Stimulated activated naive CD8-positive, alpha-beta T cell treated with anti-CD3 and anti-CD28 coated beads, Interleukin-15, amount 100 ng/mL, for 72 hours (primary cell): ENCODE measurements around the gene PTPN21.

ENCODE experiments used
- ATAC-seq: fragments of 150-1000 bp; cut with Tn5 transposase; 2 replicates; pipeline ENCODE4 v1.10.0; 2021; ENCODE audit warnings: mild to moderate bottlenecking, moderate library complexity
- DNase-seq, 2 donors: peaks; one replicate each; pipeline ENCODE4 v3.0.0; 2021 to 2022
- H3K27ac Mint-ChIP-seq, 2 donors: one replicate each; pipeline ENCODE4 v1.8.0; 2022; ENCODE audit warnings: mild to moderate bottlenecking in 2 of 2, mixed read lengths in 2 of 2, moderate library complexity in 2 of 2
- H3K27me3 Mint-ChIP-seq: one replicate; pipeline ENCODE4 v1.8.0; 2022; ENCODE audit warnings: mixed read lengths
- H3K4me1 Mint-ChIP-seq: one replicate; pipeline ENCODE4 v1.8.0; 2022; ENCODE audit warnings: mild to moderate bottlenecking, mixed read lengths
- H3K4me3 Mint-ChIP-seq, 2 donors: one replicate each; pipeline ENCODE4 v1.8.0; 2022; ENCODE audit warnings: mild to moderate bottlenecking in 2 of 2, mixed read lengths in 2 of 2, moderate library complexity in 1 of 2
- H3K9me3 Mint-ChIP-seq, 2 donors: one replicate each; pipeline ENCODE4 v1.8.0; 2022; ENCODE audit warnings: mixed read lengths in 2 of 2

PTPN21 gene

GRCh38 chr14:88476214-88476774, 78.5 kb downstream of the PTPN21 start:
- Mint-ChIP-seq H3K4me1 (no peaks in the 10 kb centered on the region), H3K4me3 (no peak overlapping the region), H3K27me3 (peaks cover 3% of the 10 kb centered on the region), H3K27ac (no peak overlapping the region), H3K9me3 (no peaks in the 10 kb centered on the region)
- no peak for ATAC-seq
- no peak for DNase-seq

GRCh38 chr14:88473791-88474190, 81.0 kb downstream of the PTPN21 start:
- ATAC-seq (no peak), DNase-seq (no peak)
- Mint-ChIP-seq H3K4me1 (no peaks in the 10 kb centered on the region), H3K27me3 (no peaks in the 10 kb centered on the region), H3K4me3 (no peak overlapping the region), H3K9me3 (no peaks in the 10 kb centered on the region), H3K27ac (no peak overlapping the region)

GRCh38 chr14:88470542-88471440, 84.0 kb downstream of the PTPN21 start:
- no peak for DNase-seq
- ATAC-seq, result no peak
- H3K9me3 Mint-ChIP-seq, result no peaks in the 10 kb centered on the region
- no peak overlapping the region for H3K4me3 Mint-ChIP-seq
- H3K27me3 Mint-ChIP-seq, result no peaks in the 10 kb centered on the region
- no peaks in the 10 kb centered on the region for H3K4me1 Mint-ChIP-seq
- H3K27ac Mint-ChIP-seq, result no peak overlapping the region

- Mint-ChIP-seq H3K9me3 (no peaks in the 10 kb centered on the region), H3K27ac (no peak overlapping the region), H3K27me3 (no peaks in the 10 kb centered on the region), H3K4me1 (no peaks in the 10 kb centered on the region), H3K4me3 (no peak overlapping the region)
- ATAC-seq (no peak), DNase-seq (no peak)
Observed at GRCh38 chr14:88468406-88468805, 86.4 kb downstream of the PTPN21 start.

GRCh38 chr14:88463318-88463717, 91.5 kb downstream of the PTPN21 start:
- no peak overlapping the region for H3K4me3 Mint-ChIP-seq
- ATAC-seq (no peak), DNase-seq (peak in 1 of 2 donors; percentile 3)
- no peak overlapping the region for H3K27ac Mint-ChIP-seq
- no peaks in the 10 kb centered on the region for H3K27me3 Mint-ChIP-seq
- H3K4me1 Mint-ChIP-seq, result no peaks in the 10 kb centered on the region
- H3K9me3 Mint-ChIP-seq, result peaks cover 0 to 5% of the 10 kb centered on the region in 2 donors

- no peak for ATAC-seq
- no peak for DNase-seq
Observed at GRCh38 chr14:88454886-88455285, 99.9 kb downstream of the PTPN21 start.

GRCh38 chr14:88452231-88452630, 102.6 kb downstream of the PTPN21 start:
- Mint-ChIP-seq H3K27me3 (no peaks in the 10 kb centered on the region), H3K27ac (no peak overlapping the region), H3K9me3 (peaks cover 0 to 16% of the 10 kb centered on the region in 2 donors), H3K4me1 (no peaks in the 10 kb centered on the region), H3K4me3 (no peak overlapping the region)
- DNase-seq, result no peak
- ATAC-seq, result no peak

More at GRCh38 chr14:88454886-88455285, 99.9 kb downstream of the PTPN21 start:
- Mint-ChIP-seq H3K9me3 (peaks cover 0 to 8% of the 10 kb centered on the region in 2 donors), H3K27ac (no peak overlapping the region), H3K4me3 (no peak overlapping the region), H3K27me3 (no peaks in the 10 kb centered on the region), H3K4me1 (no peaks in the 10 kb centered on the region)

GRCh38 chr14:88439088-88439487, 115.7 kb downstream of the PTPN21 start:
- H3K4me1 Mint-ChIP-seq, result no peaks in the 10 kb centered on the region
- H3K4me3 Mint-ChIP-seq, result no peak overlapping the region
- no peaks in the 10 kb centered on the region for H3K27me3 Mint-ChIP-seq
- ATAC-seq (no peak), DNase-seq (no peak)
- H3K9me3 Mint-ChIP-seq, result no peaks in the 10 kb centered on the region
- no peak overlapping the region for H3K27ac Mint-ChIP-seq

- no peaks in the 10 kb centered on the region for H3K27me3 Mint-ChIP-seq
- no peak for ATAC-seq
- H3K9me3 Mint-ChIP-seq, result no peaks in the 10 kb centered on the region
- H3K4me1 Mint-ChIP-seq, result no peaks in the 10 kb centered on the region
- H3K27ac Mint-ChIP-seq, result no peak overlapping the region
- no peak overlapping the region for H3K4me3 Mint-ChIP-seq
- no peak for DNase-seq
Observed at GRCh38 chr14:88437658-88438057, 117.1 kb downstream of the PTPN21 start.

GRCh38 chr14:88430976-88431375, 123.8 kb downstream of the PTPN21 start:
- Mint-ChIP-seq H3K4me3 (no peak overlapping the region), H3K4me1 (no peaks in the 10 kb centered on the region), H3K9me3 (no peaks in the 10 kb centered on the region), H3K27me3 (no peaks in the 10 kb centered on the region), H3K27ac (no peak overlapping the region)
- DNase-seq (no peak), ATAC-seq (no peak)

- DNase-seq (no peak), ATAC-seq (no peak)
- H3K27me3 Mint-ChIP-seq, result no peaks in the 10 kb centered on the region
- H3K9me3 Mint-ChIP-seq, result no peaks in the 10 kb centered on the region
- H3K4me3 Mint-ChIP-seq, result no peak overlapping the region
- no peaks in the 10 kb centered on the region for H3K4me1 Mint-ChIP-seq
- no peak overlapping the region for H3K27ac Mint-ChIP-seq
Observed at GRCh38 chr14:88426271-88426670, 128.5 kb downstream of the PTPN21 start.

- no peak overlapping the region for H3K27ac Mint-ChIP-seq
- no peaks in the 10 kb centered on the region for H3K9me3 Mint-ChIP-seq
- no peaks in the 10 kb centered on the region for H3K4me1 Mint-ChIP-seq
- DNase-seq, result no peak
- no peak overlapping the region for H3K4me3 Mint-ChIP-seq
- no peaks in the 10 kb centered on the region for H3K27me3 Mint-ChIP-seq
- ATAC-seq, result no peak
Observed at GRCh38 chr14:88424573-88424972, 130.2 kb downstream of the PTPN21 start.

GRCh38 chr14:88422919-88423650, 131.7 kb downstream of the PTPN21 start:
- no peak overlapping the region for H3K27ac Mint-ChIP-seq
- H3K4me1 Mint-ChIP-seq, result no peaks in the 10 kb centered on the region
- H3K4me3 Mint-ChIP-seq, result no peak overlapping the region
- ATAC-seq, result peak; percentile 67
- H3K27me3 Mint-ChIP-seq, result no peaks in the 10 kb centered on the region
- DNase-seq, result no peak
- peaks cover 2% of the 10 kb centered on the region in 2 donors for H3K9me3 Mint-ChIP-seq

GRCh38 chr14:88422047-88422446, 132.8 kb downstream of the PTPN21 start:
- H3K4me3 Mint-ChIP-seq, result no peak overlapping the region
- H3K27me3 Mint-ChIP-seq, result no peaks in the 10 kb centered on the region
- ATAC-seq, result no peak
- no peaks in the 10 kb centered on the region for H3K4me1 Mint-ChIP-seq
- no peak overlapping the region for H3K27ac Mint-ChIP-seq
- no peak for DNase-seq
- peaks cover 6 to 7% of the 10 kb centered on the region in 2 donors for H3K9me3 Mint-ChIP-seq

GRCh38 chr14:88421286-88421685, 133.5 kb downstream of the PTPN21 start:
- H3K4me3 Mint-ChIP-seq, result no peak overlapping the region
- no peak for DNase-seq
- no peaks in the 10 kb centered on the region for H3K27me3 Mint-ChIP-seq
- peaks cover 6 to 7% of the 10 kb centered on the region in 2 donors for H3K9me3 Mint-ChIP-seq
- no peaks in the 10 kb centered on the region for H3K4me1 Mint-ChIP-seq
- ATAC-seq, result no peak
- H3K27ac Mint-ChIP-seq, result no peak overlapping the region

GRCh38 chr14:88420187-88420586, 134.6 kb downstream of the PTPN21 start:
- peaks cover 11 to 18% of the 10 kb centered on the region in 2 donors for H3K9me3 Mint-ChIP-seq
- no peaks in the 10 kb centered on the region for H3K27me3 Mint-ChIP-seq
- ATAC-seq (no peak), DNase-seq (no peak)
- no peak overlapping the region for H3K4me3 Mint-ChIP-seq
- no peaks in the 10 kb centered on the region for H3K4me1 Mint-ChIP-seq
- H3K27ac Mint-ChIP-seq, result no peak overlapping the region
